Measurements from ENCODE around the gene TAPBP. TPM values are rescaled to one million over a fixed set of nuclear protein-coding genes. Genes with fewer than 3 reads are reported as not detected.

The TAPBP gene
- total and polyA plus RNA-seq, 9 of the 15 experiments (the other 6 are each of a cell fraction or from before 2014, with no cell fraction given), result 5.6 to 74.0 (median 22.3) TPM

DNA sequence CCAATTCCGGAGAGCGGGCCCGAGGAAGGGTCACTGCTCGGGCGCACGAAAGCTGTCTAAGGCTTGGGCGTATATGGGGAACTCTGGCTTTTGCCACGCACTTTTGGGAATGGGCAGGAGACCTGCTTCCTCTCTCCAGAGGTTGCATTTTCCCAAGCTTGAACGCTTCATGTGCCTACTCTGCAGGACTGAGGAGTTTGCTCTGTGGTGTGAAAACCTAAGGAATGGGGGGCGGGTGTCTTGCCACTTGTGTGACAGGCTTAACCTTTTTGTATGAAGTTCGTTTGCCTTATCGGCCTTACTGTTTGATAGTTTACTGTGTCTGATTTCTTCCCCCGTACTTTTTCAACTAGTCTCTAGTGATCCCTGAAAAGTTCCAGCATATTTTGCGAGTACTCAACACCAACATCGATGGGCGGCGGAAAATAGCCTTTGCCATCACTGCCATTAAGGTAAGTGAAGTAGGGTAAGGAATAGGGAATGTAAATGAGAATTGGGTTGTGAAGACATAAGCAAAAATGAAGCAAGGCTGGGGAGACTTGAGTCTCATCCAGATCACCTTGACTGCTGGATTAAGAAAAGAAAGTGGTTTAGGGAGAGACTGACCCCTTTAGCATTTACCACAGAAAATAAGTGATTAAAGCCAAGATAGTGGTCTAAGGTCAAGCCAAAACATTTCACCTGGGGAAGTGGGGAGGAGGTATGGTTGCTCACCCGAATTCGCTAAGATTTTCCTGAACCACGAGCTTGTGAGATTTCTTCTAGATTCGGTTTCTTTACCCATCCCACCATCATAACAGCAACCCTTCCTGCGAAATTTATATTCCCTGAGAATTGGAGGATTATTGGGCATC, 41.4 kb downstream of the TAPBP start (continued):
- TF ChIP-seq, protein P1, sequence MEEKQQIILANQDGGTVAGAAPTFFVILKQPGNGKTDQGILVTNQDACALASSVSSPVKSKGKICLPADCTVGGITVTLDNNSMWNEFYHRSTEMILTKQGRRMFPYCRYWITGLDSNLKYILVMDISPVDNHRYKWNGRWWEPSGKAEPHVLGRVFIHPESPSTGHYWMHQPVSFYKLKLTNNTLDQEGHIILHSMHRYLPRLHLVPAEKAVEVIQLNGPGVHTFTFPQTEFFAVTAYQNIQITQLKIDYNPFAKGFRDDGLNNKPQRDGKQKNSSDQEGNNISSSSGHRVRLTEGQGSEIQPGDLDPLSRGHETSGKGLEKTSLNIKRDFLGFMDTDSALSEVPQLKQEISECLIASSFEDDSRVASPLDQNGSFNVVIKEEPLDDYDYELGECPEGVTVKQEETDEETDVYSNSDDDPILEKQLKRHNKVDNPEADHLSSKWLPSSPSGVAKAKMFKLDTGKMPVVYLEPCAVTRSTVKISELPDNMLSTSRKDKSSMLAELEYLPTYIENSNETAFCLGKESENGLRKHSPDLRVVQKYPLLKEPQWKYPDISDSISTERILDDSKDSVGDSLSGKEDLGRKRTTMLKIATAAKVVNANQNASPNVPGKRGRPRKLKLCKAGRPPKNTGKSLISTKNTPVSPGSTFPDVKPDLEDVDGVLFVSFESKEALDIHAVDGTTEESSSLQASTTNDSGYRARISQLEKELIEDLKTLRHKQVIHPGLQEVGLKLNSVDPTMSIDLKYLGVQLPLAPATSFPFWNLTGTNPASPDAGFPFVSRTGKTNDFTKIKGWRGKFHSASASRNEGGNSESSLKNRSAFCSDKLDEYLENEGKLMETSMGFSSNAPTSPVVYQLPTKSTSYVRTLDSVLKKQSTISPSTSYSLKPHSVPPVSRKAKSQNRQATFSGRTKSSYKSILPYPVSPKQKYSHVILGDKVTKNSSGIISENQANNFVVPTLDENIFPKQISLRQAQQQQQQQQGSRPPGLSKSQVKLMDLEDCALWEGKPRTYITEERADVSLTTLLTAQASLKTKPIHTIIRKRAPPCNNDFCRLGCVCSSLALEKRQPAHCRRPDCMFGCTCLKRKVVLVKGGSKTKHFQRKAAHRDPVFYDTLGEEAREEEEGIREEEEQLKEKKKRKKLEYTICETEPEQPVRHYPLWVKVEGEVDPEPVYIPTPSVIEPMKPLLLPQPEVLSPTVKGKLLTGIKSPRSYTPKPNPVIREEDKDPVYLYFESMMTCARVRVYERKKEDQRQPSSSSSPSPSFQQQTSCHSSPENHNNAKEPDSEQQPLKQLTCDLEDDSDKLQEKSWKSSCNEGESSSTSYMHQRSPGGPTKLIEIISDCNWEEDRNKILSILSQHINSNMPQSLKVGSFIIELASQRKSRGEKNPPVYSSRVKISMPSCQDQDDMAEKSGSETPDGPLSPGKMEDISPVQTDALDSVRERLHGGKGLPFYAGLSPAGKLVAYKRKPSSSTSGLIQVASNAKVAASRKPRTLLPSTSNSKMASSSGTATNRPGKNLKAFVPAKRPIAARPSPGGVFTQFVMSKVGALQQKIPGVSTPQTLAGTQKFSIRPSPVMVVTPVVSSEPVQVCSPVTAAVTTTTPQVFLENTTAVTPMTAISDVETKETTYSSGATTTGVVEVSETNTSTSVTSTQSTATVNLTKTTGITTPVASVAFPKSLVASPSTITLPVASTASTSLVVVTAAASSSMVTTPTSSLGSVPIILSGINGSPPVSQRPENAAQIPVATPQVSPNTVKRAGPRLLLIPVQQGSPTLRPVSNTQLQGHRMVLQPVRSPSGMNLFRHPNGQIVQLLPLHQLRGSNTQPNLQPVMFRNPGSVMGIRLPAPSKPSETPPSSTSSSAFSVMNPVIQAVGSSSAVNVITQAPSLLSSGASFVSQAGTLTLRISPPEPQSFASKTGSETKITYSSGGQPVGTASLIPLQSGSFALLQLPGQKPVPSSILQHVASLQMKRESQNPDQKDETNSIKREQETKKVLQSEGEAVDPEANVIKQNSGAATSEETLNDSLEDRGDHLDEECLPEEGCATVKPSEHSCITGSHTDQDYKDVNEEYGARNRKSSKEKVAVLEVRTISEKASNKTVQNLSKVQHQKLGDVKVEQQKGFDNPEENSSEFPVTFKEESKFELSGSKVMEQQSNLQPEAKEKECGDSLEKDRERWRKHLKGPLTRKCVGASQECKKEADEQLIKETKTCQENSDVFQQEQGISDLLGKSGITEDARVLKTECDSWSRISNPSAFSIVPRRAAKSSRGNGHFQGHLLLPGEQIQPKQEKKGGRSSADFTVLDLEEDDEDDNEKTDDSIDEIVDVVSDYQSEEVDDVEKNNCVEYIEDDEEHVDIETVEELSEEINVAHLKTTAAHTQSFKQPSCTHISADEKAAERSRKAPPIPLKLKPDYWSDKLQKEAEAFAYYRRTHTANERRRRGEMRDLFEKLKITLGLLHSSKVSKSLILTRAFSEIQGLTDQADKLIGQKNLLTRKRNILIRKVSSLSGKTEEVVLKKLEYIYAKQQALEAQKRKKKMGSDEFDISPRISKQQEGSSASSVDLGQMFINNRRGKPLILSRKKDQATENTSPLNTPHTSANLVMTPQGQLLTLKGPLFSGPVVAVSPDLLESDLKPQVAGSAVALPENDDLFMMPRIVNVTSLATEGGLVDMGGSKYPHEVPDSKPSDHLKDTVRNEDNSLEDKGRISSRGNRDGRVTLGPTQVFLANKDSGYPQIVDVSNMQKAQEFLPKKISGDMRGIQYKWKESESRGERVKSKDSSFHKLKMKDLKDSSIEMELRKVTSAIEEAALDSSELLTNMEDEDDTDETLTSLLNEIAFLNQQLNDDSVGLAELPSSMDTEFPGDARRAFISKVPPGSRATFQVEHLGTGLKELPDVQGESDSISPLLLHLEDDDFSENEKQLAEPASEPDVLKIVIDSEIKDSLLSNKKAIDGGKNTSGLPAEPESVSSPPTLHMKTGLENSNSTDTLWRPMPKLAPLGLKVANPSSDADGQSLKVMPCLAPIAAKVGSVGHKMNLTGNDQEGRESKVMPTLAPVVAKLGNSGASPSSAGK (IDR thresholded peaks at IDR 0.05), result no peak
- TF ChIP-seq SREBF1 (IDR thresholded peaks at IDR 0.05; ENCODE audit: borderline replicate concordance, low read depth, low read length) (no peak), YBX1 (IDR thresholded peaks at IDR 0.05) (no peak), PYGO2 (tag; IDR thresholded peaks at IDR 0.05) (no peak), NFYB (IDR thresholded peaks at IDR 0.05; ENCODE audit: extremely low read depth, insufficient read length) (no peak), ZFP36 (IDR thresholded peaks at IDR 0.05; ENCODE audit: low read depth, low read length, partially characterized antibody) (no peak), ZNF184 (CRISPR knock-in tag; IDR thresholded peaks at IDR 0.05) (no peak), MCM2 (IDR thresholded peaks at IDR 0.05; ENCODE audit: low read depth) (no peak), BRF2 (IDR thresholded peaks at IDR 0.05; ENCODE audit: borderline replicate concordance, insufficient read depth, insufficient read length) (no peak), ETV5 (CRISPR knock-in tag; IDR thresholded peaks at IDR 0.05; ENCODE audit: low read depth) (no peak)
- TF ChIP-seq, protein P2, sequence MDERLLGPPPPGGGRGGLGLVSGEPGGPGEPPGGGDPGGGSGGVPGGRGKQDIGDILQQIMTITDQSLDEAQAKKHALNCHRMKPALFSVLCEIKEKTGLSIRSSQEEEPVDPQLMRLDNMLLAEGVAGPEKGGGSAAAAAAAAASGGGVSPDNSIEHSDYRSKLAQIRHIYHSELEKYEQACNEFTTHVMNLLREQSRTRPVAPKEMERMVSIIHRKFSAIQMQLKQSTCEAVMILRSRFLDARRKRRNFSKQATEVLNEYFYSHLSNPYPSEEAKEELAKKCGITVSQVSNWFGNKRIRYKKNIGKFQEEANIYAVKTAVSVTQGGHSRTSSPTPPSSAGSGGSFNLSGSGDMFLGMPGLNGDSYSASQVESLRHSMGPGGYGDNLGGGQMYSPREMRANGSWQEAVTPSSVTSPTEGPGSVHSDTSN (CRISPR knock-in tag; IDR thresholded peaks at IDR 0.05; ENCODE audit: low read depth), result no peak
- TF ChIP-seq, protein P2 (tag; conservative IDR thresholded peaks at IDR 0.05; ENCODE audit: low read depth), result no peak

All from K562 (cell line).